Activated CD4-positive, CD25-positive, alpha-beta regulatory T cell treated with anti-CD3 and anti-CD28 coated beads, Interleukin-2, amount 50 U/mL, for 16 hours (primary cell): Measurements from ENCODE around the gene EML3.
"Not testable (repeated sequence)": the region's sequence is repeated elsewhere in the genome, so short reads cannot be mapped to it uniquely, and the experiment has no call there.

Source experiments
- DNase-seq: peaks from one replicate; pipeline ENCODE4 v3.0.0-alpha.2; 2020; ENCODE audit warnings: low read depth, low spot score

Gene EML3

GRCh38 chr11:62612366-62613290 lies at the start of gene EML3, which contains the start of gene ROM1:
EML3 (minus strand) TSS chr11:62612775; CDS start chr11:62612457, 318 bp downstream.
ROM1 (plus strand) TSS chr11:62613257; CDS start chr11:62613282, 25 bp downstream.
- peak; percentile 71 for DNase-seq

DNA sequence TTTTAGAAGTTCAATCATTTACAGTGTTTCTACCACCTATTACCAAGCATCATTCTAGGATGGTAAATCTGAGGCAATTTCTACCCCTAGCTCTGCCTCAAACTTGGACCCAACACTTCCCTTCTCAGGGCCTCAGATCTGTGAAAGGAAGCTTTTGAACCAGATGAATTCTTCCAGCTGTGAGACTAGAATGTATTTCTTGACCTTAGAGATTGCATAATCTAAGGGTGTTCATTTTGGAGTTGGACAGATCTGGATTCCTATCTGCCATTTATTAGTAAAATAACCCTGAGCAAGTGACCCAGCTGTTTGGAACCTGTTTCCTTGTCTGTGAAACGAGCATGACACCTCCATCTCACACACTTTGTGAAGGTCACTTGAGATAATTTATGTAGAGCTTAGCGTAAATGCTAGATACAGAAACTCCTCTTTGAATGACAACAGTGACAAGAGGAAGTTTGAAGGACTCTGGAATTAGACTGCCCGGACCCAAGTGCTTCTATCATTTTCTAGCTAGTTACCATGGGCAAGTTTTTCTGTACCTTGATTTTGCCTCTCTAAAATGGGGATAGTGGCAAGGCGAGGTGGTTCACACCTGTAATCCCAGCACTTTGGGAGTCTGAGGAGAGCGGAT lies 44.3 kb upstream of the EML3 start:
- no peak for DNase-seq

DNA sequence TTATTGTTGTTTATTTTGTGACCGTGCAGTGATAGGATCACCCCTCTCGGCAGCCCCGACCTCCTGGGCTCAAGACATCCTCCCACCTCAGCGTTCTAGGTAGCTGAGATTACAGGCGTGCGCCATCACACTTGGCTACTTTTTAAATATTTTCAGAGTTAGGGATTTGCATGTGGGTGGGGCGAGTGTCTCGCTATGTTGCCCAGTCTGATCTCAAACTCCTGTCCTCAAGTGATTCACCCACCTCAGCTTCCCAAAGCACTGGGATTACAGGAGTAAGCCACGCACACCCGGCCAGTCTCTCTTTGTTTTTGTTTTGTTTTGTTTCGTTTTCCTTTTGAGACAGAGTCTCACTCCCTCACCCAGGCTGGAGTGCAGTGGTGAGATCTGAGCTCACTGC lies 41.7 kb upstream of the EML3 start:
- DNase-seq, result no peak

- no peak for DNase-seq
Observed at GRCh38 chr11:62652161-62653006, 39.8 kb upstream of the EML3 start.

DNA sequence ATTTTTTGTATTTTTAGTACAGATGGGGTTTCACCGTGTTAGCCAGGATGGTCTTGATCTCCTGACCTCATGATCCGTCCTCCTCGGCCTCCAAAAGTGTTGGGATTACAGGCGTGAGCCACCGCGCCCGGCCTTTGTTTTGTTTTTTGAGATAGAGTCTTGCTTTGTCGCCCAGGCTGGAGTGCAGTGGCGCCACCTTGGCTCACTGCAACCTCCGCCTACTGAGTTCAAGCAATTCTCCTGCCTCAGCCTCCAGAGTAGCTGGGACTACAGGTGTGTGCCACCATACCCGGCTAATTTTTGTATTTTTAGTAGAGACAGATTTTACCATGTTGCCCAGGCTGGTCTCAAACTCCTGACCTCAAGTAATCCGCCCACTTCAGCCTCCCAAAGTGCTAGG lies 37.7 kb upstream of the EML3 start:
- DNase-seq, result not testable (repeated sequence)

GRCh38 chr11:62649486-62649885 lies 36.9 kb upstream of the EML3 start:
- DNase-seq, result no peak

DNA sequence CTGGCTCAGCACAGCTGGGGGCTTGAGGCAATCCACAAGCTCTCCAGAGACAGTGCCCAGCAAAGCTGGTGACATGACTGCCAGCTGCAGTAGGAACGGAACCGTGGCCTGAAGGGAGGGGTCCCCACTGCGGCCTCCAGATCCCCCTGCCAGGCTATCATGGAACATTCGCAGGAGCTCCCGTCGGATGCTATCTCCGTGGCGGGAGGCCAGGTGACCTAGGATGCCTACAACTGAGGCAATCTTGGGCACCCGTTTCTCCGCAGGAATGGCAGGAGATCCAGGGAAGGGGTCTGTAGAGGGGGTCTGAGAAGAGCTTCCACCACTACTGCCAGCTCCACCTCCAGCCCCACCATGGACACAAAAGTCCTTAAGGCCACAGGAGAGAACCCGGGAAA lies 36.4 kb upstream of the EML3 start:
- DNase-seq, result no peak

DNA sequence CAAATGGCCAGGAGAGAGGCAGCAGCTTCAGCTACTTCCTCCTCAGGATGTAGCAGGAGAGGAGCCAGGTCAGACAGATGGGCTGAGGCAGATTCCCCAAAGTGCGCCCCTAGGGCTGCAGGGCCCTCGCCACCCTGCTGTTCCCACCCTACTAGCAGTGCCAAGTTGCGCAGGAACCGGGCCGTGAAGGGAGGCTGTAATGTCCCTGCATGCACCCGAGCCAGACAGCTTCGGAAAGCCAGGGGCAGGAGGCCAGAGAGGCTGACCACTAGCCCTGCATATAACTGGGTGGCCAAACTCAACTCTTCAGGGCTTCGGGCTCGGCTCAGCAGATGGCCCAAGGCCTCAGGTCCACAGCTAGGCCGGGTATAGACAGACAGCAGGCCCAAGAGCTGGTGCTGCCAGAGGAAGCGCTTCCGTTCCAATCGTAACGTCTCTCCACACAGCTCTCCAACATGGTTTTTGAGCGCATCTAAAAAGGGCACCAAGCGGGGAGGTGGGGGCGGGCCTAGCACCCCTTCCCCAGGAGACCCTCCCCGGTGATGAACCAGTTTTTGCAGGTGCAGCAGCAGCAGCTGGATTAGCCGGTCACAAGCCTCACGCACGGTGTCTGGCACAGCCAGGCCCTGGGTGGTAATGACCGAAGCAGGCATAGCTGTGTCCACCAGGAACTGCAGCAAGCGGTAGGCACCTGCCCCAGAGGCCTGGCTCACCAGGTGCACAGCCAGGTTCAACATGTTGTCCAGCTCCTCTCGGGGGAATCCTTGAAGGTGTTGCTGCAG lies 35.8 kb upstream of the EML3 start:
- no peak for DNase-seq

DNA sequence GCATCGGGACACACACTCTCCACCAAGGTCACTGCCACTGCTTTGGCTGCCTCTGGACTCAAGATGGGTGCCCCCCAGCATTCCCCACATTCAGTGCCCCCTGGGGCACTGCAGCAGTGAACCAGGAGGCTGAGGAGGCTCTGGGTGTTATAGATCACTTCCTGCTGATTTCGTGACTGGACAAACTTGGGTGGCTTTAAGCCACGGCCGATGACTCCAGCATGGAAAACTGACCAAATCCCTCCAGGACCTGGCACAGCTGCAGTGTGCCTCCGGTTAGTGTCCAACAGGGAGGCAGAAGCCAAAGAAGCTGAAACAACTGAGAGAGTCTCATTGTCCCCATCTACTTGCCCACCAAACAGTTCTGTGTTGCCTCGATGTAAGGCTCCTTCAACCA lies 35.0 kb upstream of the EML3 start:
- no peak for DNase-seq

GRCh38 chr11:62646825-62647608 lies 34.4 kb upstream of the EML3 start:
- DNase-seq, result no peak

GRCh38 chr11:62645946-62646824 lies 33.6 kb upstream of the EML3 start, which contains the start of gene GANAB:
GANAB (minus strand) TSS chr11:62646613; CDS start chr11:62646599, 14 bp downstream.
- DNase-seq, result peak; percentile 99

- no peak for DNase-seq
Observed at GRCh38 chr11:62645671-62645945, 33.0 kb upstream of the EML3 start.

GRCh38 chr11:62644220-62644619 lies 31.6 kb upstream of the EML3 start:
- no peak for DNase-seq

DNA sequence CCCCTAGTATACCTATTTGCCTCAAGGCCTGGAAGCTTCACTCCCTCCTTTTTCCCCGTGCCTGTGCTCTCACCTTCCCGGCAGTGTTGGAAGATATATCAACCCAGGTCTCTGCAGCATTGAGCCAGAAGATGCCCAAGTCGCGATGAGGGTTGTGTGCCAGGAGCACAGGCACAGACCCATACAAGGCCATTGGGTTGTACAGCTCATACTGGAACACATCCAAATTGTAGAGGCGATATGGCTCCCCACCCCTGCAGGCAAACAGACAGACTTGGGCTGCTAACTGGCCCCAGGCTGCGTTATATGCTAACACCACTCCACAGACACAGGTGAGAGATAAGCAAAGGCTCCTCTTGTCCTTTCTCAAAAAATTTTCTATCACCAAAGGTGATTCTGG lies 19.9 kb upstream of the EML3 start:
- no peak for DNase-seq

DNA sequence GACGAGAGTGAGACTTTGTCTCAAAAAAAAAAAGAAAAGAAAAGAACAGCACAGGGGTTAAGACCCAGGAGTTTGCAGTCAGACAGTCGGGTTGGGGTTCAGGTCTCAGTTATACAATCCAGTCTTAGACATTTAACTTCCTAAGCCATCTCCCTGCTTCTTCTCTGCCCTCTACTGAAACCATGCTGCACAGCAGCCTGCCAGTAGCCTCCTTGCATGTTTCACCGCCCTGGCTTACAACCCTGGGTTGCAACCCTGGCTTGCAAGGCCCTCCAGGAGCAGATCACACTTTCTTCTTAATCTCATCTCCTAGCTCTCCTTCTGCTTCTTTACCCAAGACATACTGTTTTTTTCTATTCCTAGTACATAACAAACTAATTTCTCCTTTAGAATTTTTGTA lies 15.1 kb upstream of the EML3 start:
- no peak for DNase-seq

- no peak for DNase-seq
Observed at GRCh38 chr11:62622476-62623089, 10.0 kb upstream of the EML3 start.

GRCh38 chr11:62621567-62622470 lies 9.2 kb upstream of the EML3 start, which contains the start of gene B3GAT3:
B3GAT3 (minus strand) TSS chr11:62621986; CDS start chr11:62621947, 39 bp downstream.
- peak; percentile 92 for DNase-seq

DNA sequence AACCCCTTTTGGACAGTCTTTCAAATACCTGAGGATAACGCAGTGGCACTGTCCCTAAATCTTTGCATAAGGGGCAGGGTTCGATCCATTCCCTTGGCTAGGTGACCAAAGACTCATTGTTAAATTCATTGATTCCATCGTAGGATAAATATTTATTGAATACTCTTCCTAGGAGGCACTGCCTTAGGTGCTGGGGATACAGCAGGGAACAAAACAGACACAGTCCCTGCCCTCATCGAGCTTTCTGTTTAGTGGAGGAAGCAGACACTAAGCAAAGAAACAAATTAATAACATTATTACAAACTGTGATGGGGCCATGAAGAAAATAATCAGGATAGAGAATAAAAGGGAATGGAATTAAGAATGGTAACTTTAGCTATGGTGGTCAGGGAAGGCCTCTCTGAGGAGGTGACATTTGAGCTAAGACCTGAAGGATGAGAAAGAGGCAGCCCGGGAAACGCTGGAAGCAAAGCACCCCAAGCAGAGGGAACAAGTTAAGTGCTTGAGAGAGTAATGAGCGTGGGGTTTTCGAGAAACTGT lies 8.5 kb upstream of the EML3 start:
- no peak for DNase-seq
